Measurements from ENCODE around the gene TDP1.
"Not testable (repeated sequence)": the region's sequence is repeated elsewhere in the genome, so short reads cannot be mapped to it uniquely, and the experiment has no call there.

Gene TDP1

DNA sequence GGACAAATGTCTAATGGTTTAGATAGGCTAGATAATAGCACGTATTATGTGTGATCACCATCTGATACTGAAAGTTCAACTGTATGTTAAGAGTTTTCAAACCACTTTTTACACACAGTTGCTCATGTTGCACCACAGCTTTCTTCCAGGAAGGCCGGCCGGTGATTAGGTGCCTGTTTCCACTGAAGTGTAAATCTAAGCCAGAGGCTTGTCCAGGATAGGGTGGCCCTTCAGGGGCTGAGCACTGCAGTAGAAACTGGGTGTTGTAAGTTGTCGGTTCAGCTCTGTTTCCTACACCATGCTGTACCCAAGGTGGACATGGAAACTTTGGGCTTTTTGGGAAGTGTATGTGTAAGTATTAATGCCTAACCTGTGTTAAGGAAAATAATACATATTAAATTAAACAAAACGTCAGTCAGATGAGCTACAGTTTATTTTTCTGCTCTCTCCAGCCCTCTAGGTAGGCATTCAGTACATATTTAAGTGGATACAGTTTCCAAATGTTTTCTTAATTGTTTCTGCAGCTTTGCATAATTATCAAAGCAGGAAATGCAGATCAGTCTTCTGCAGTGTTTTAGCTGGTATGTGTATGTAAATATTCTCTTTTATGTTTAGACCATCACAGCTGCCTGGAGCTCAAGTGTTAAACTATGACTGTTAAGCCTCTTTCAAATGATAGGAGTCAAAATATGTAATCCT is 30.9 kb downstream of the TDP1 start:
- FAIRE-seq (no peak), DNase-seq (ENCODE audit: insufficient read length, low spot score) (no peak)

DNA sequence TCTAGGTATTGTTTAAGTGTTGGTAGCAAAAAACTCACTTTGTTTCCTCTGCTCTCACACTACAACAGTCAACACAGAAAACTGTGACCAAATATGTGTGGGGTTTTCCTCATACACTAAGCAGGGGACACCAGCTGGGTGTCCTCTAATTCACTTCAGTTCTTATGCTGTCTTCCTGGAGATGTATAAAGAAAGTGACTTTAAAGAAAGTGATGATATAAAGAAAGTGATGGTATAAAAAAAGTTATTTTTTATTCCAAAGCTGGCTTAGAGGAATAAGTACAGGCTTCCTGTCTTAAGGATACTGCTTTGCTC is 31.4 kb downstream of the TDP1 start:
- no peak for FAIRE-seq
- no peak for DNase-seq (ENCODE audit: insufficient read length, low spot score)

DNA sequence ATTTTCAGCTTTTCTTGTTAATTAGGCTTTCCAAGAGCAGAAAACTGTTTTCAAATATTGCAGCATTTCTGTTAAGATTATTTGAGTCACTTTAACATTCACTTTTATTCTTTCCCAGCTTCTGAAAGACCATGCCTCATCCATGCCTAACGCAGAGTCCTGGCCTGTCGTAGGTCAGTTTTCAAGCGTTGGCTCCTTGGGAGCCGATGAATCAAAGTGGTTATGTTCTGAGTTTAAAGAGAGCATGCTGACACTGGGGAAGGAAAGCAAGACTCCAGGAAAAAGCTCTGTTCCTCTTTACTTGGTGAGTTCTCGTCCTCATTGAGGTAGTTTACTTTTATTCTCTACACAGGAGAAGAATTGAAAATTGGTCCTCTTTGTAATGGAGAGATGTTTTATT is 33.1 kb downstream of the TDP1 start:
- DNase-seq (ENCODE audit: insufficient read length, low spot score) (no peak), FAIRE-seq (no peak)

DNA sequence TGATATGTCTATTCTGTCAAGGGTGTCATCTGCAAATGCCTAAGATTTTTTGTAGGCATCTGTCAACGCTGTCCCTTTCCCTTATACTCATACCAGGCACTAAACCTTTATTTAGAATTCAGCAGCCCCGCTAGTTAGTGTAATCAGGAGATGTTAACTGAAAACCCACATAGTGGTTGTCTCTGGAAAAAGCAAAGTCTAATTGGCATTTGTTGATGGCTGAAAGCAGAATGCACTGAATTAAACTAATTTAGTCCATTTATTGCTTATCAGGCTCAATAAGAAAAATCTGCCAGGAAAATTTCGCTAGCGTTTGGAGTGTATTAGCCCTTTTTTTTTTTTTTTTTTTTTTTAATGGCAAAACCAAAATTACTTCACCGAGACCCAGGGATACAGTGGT is 34.5 kb downstream of the TDP1 start:
- DNase-seq (ENCODE audit: insufficient read length, low spot score) (no peak), FAIRE-seq (no peak)

DNA sequence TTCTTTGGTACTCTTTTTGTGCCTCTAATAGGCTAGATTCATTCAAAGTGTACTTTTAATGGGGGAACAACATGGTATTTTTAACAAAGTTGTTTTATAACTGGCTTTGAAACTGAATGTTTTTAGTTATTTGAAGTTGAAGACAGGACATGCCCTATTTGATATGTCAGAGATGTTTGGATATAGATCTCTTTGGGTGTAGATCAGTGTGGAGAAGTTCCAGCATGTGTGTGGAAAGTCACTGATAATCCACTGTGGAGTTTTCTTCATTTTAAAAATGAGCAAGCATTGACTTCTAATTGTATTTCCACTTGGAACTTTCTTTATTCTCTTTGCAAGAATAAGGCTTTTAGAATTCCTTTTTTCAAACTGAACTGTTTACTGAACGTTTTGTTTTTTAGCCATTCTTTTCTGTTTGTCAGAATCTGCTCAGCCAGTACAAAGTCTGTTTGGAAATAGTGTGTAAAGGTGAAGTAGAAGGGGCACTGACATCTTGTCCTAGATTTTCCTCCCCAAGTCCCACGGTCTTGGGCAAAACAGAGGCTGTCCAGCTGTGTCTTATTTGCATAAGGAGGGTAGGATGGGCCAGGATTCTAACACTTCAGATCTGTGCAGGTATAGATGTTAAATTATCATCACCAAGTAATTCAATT is 35.0 kb downstream of the TDP1 start:
- DNase-seq (ENCODE audit: insufficient read length, low spot score) (no peak), FAIRE-seq (no peak)

DNA sequence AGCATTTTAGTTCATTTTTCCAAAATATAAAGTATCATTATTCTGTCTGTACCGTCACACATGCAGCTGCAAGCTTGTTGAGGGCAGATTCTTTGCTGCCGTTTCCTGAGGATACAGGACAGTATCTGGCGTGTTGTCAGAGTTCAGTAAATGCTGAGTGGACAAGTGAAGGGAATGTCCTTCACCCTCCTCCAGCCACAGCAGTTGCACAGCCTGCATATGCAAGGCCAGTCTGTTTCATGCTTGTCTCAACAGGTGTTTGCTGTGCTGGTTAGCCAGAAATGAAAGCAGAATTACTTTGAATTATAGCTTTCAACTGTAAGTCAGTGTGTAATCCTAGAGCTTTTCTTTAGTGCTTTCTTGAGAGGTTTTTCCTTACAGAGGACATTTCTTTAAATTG is 36.5 kb downstream of the TDP1 start:
- FAIRE-seq = no peak
- DNase-seq (ENCODE audit: insufficient read length, low spot score) = no peak

DNA sequence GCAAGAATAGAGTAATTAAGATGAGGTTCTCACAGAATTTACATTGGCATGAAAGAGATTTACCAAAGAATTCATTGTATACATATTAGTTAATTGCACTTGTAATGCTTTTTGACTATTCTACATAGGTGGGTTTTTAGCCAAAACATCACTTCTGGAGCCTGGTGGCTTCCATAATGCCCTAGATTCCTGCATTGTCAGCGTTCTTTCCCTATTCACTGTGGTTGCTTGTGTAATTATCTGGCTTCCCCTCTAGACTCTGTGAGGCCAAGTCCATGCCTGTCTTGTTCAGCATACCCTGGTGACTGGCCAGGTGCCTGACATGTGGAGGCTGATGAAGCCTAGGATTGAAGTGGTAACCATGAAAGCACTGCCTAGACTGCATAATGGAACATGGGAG is 41.2 kb downstream of the TDP1 start:
- FAIRE-seq = no peak
- DNase-seq (ENCODE audit: insufficient read length, low spot score) = no peak

DNA sequence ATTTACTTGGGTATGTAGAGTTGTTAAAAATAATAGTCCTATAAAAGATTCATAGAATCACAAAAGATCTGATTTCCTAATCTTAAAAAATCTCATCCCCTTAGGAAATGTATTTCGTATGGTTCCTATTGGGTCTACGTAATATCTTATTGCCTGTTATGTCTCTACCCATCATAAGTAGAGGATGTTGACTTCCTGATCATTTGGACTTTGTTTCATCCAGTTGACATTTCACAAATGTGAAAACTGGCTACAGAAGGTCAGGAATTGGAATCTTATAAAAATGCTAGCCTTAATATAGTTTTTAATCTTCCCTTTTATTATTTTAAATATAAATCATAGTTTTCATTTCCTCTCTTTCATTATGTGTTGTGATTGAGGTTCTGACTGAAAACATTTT is 45.2 kb downstream of the TDP1 start:
- DNase-seq (ENCODE audit: insufficient read length, low spot score) (no peak), FAIRE-seq (no peak)

DNA sequence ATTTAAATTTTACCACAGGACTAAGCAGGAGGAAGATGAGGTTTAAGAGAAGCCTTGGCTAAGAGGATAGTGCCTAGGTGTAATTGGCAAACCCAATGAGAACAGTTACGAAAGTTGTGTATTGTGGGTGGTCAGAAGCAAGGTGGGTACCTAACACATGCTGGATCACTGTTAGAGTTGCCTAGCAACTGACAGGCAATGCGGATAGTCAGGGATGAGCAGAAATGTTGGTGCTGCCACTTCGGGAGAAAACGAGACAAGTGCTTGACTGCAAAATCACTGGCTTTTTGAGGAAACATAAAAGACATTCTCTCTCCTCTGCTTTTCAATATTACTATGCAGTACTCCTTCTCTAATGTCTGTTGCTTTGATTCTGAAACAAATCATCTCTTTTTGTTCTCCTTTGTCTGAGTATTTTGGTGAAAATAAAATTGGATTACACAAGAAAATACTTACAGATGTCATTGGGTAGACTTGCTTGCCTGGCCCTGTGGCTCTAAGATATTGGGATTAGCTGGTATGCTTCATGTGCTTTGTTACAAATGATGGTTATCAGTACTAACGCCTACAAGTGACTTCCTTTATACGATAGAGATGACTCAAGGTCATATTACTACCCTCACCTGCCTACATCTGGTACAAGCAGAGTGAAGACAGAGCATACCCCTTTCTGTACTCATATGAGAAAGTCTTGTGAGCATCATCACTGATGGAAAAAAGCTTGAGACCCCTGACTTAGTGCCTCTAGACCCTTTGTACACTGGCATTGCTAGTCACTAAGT is 48.0 kb downstream of the TDP1 start:
- DNase-seq (ENCODE audit: insufficient read length, low spot score) = no peak
- FAIRE-seq = no peak

DNA sequence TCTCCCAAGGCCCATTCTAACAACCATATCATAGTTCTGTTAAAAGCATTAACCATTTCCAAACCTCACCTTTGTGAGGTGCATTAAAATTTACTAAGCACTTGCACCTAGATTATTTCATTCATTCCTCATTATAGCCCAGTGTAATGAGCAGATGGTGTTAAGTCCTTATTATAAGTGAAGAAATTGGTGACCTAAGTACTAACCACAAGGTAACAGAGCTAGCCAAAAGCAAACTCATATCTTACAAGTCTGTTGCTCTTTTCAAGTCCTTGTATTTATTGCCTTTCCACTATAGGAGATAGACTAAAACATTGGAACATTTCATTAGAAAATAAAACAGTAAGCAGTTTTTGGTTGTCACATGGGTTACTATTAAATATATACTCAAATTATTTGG is 49.7 kb downstream of the TDP1 start:
- DNase-seq (ENCODE audit: insufficient read length, low spot score) = no peak
- FAIRE-seq = no peak

DNA sequence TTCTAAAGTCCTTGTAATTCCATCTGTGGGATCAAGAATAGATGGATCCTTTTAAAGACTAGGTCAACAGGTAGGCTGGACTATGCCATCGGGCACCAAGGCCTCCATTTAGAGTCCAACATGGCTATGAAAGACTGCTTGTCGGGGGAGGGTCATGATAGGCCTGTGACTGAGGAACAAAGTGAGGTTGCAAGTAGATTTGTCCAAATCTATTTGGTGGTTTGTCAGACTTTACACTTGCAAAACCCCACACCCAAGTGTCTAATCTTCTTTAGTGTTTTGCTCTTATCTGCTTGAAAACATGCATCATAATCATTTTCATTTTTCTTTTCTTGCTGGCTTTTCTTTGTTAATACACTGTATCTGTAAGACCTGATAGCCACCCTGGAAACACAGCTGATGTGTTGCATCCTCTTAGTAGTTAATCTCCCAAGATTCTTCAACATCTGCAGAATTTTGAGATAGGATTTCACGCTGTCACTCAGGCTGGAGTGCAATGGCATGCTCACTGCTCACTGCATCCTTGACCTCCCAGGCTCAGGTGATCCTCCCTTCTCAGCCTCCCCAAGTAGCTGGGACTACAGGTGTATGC is 50.3 kb downstream of the TDP1 start:
- FAIRE-seq (no peak), DNase-seq (ENCODE audit: insufficient read length, low spot score) (no peak)

DNA sequence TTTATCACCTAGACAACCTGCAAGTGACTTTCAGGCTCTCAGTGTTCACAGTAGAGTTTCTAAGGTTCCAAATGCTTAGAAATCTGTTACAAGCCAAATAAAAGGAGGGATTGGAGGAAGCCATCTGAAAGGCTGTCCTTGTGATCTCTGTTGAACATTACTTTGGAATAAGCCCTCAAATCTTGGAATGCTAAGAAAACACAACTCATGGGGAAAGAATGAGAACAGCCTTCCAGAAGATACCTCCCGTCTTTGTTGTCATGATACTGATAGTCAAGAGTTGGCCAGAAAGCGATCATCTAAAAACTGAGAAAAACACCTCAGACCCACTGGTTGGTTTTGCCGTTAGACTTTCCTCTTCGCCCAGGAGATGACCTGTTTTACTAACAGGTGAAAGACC is 61.6 kb downstream of the TDP1 start:
- FAIRE-seq (no peak), DNase-seq (ENCODE audit: insufficient read length, low spot score) (no peak)

DNA sequence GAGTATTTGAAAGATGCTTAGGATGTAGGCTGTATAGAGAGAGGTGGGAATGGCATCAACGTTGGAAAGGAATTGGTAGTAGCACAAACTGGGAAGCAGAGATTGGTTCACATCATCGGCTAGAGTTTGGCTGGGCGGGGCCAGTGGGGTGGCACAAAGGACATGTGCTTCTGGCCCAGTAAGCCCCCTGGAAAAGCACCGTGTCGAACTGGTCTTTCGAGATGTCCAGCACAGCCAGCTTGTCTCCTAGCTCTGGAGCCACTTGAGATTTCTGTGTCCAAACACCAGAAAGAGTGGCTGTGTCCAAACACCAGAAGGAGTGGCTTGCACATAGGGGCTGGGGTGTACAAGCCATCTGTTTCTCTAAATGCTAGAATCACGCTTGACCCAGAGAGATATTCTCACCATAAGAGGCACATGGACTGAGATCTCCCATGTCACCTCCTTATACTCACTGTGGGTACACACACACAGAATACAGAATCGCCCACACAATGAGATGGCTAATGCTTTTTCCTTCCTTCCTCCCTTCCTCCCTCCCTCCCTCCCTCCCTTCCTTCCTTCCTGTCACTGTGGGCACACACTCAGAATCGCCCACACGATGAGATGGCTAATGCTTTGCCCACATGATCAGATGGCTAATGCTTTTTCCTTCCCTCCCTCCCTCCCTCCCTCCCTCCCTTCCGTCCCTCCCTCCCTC is 64.2 kb downstream of the TDP1 start:
- DNase-seq (ENCODE audit: insufficient read length, low spot score) (no peak), FAIRE-seq (no peak)

DNA sequence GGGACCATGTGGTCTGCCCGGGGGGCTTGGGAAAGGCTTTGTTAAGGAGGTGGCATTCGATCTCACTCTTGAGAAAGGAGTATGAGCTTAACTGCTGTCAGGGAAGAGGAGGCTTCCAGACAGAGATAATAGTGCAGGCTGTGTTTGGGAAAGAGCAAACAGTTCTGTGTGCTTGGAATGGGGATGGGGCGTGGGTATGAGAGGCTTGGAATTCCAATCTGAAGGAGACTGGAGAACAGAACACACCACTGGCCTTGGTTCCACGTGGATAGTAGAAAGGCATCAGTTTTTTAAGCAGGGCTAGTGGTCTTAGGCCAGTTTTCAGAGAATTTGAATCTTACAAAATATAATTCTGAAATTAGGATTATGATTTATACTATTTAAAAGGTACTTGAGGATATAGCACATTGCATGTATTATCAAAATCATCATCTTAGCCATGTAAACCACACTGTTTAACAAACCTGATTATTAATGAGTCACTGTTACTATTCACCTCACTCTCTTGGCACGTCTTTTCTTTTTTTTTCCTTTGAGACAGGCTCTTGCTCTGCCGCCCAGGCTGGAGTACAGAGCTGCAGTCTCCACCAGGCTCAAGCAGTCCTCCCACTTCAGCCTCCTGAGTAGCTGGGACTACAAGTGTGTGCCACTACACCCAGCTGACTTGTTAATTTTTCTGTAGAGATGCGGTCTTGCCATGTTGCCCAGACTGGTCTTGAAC is 67.6 kb downstream of the TDP1 start:
- DNase-seq (ENCODE audit: insufficient read length, low spot score) (no peak), FAIRE-seq (no peak)

DNA sequence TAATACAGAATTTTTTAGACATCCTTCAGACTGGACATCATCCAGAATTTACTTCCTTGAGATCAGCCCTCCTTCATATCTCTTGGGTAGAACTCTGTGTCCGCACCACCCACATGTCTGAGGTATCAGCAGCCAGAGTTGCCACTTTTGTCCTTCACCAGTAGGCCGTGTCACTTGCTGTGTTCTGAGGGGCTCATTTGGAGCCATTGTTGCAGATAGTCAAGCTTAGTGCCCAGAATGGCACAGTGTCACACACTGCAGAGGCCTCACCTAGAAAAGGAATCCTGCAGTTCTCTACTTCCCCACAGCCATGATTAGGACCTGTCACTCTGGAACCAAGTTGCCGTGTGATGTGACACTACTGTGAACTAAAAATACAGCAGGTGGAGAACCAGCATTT is 69.2 kb downstream of the TDP1 start:
- FAIRE-seq (no peak), DNase-seq (ENCODE audit: insufficient read length, low spot score) (no peak)

DNA sequence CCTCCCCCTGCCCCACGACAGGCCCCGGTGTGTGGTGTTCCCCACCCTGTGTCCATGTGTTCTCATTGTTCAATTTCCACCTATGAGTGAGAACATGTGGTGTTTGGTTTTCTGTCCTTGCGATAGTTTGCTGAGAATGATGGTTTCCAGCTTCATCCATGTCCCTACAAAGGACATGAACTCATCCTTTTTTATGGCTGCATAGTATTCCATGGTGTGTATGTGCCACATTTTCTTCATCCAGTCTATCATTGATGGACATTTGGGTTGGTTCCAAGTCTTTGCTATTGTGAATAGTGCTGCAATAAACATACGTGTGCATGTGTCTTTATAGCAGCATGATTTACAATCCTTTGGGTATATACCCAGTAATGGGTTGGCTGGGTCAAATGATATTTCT is 70.9 kb downstream of the TDP1 start:
- DNase-seq (ENCODE audit: insufficient read length, low spot score); FAIRE-seq: not testable (repeated sequence)

DNA sequence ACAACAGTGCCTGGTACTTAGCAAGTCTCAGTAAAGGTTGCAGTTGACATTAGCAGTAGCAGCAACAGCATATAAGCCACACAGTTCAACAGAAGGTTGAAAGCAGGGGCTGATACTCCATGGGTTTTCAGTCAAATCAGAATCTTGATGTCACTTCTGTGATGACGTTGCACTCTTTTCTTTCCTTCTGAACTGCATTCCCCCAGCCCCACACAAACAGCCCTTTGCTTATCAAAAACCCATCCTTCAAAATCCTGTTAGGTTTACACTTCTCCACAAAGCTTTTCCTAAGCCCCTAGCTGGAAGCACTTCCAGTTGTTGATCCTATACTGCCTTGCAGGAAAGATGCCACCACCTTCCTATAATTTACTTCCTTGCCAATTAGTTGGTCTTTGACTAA is 72.1 kb downstream of the TDP1 start:
- FAIRE-seq (no peak), DNase-seq (ENCODE audit: insufficient read length, low spot score) (no peak)

DNA sequence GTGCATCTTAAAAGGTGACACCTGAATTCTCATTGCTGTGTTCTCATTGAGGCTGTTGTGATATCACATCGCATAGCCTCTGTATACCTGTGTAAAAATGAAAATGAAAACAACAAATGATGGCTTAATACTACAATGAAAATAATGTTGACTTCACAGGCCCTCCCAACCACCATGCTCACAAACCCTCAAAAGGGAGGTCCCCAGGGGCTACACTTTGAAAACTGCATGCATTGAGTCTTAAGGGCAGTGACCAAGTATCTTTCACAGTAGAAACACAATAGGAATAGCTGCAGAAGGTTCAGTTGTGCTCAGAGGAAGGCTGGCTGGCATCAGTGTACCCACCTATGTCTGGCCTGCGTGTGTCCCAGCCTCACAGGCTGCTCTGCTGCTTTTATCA is 78.4 kb downstream of the TDP1 start:
- DNase-seq (ENCODE audit: insufficient read length, low spot score) (no peak), FAIRE-seq (no peak)

DNA sequence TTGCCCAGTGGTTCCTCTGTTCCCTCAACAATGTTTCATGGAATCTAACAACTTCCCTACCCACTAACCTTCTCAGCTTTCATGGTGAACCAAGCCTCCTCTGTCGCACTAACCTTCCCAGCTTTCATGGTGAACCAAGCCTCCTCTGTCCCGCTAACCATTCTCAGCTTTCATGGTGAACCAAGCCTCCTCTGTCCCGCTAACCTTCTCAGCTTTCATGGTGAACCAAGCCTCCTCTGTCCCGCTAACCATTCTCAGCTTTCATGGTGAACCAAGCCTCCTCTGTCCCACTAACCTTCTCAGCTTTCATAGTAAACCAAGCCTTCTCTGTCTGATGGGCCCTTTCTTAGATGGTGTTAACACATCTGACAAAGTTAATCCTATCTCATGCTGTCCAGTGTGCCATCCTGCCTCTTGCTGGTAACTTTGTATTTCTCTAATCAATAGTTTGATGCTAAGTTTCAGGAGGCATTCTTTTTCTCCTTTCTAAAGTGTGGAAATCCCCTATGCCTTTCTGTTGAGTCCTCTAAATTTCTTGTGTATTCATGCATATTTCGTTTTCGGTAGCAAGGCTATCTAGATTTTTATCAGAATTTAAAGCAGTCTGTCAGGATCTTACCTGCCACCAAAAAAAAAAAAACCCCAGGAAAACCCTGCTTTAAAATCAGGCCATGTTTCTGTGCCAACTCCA is 79.3 kb downstream of the TDP1 start:
- no peak for DNase-seq (ENCODE audit: insufficient read length, low spot score)
- peak; percentile 14 for FAIRE-seq
